HepG2 (cell line): ENCODE results near the gene NRSN2. TPM values are rescaled to one million over a fixed set of nuclear protein-coding genes. Genes with fewer than 3 reads are reported as not detected.
A peak's percentile ranks its signal among the peaks of the same experiment; 100 is the strongest.

ENCODE experiments used
- BRD4 ChIP-seq: sonication (generic); formaldehyde crosslinking; IDR thresholded peaks from 2 replicates; pipeline ENCODE4 v1.4.0; 2020; ENCODE audit warnings: missing genetic modification reagents
- FOXC1 ChIP-seq: sonication (generic); formaldehyde crosslinking; IDR thresholded peaks from 2 replicates; pipeline ENCODE4 v1.8.0; 2022; ENCODE audit warnings: mild to moderate bottlenecking, missing genetic modification reagents, borderline replicate concordance
- JUN ChIP-seq: sonication (generic); formaldehyde crosslinking; IDR thresholded peaks from 2 replicates; pipeline ENCODE4 v1.4.0; 2020; ENCODE audit warnings: mild to moderate bottlenecking, missing genetic modification reagents
- KDM5B ChIP-seq: sonication (generic); formaldehyde crosslinking; IDR thresholded peaks from 2 replicates; pipeline ENCODE4 v1.4.0; 2020; ENCODE audit warnings: missing genetic modification reagents, mild to moderate bottlenecking, borderline replicate concordance
- KLF6 ChIP-seq: IDR thresholded peaks from 2 replicates; pipeline ENCODE4 v1.8.0; 2016; ENCODE audit warnings: missing biosample characterization, missing genetic modification reagents
- NCOA2 ChIP-seq: sonication (generic); formaldehyde crosslinking; IDR thresholded peaks from 2 replicates; pipeline ENCODE4 v1.8.0; 2022; ENCODE audit warnings: inconsistent platforms
- NFE2L1 ChIP-seq: sonication (generic); formaldehyde crosslinking; IDR thresholded peaks from 2 replicates; pipeline ENCODE4 v1.4.0; 2020; ENCODE audit warnings: missing genetic modification reagents, mild to moderate bottlenecking, borderline replicate concordance
- PHB2 ChIP-seq: fragments of 450-650 bp; IDR thresholded peaks from 2 replicates; pipeline ENCODE4 v1.6.1; 2018; ENCODE audit not compliant: partially characterized antibody
- SOX5 ChIP-seq: IDR thresholded peaks from 2 replicates; pipeline ENCODE4 v1.6.1; 2016; ENCODE audit warnings: borderline replicate concordance
- ZKSCAN8 ChIP-seq: IDR thresholded peaks from 2 replicates; pipeline ENCODE4 v1.6.1; 2016; ENCODE audit warnings: borderline replicate concordance, missing genetic modification reagents, missing compliant biosample characterization
- ZNF207 ChIP-seq: fragments of 450-650 bp; IDR thresholded peaks from 2 replicates; pipeline ENCODE4 v1.6.1; 2016; ENCODE audit warnings: antibody characterized with exemption, borderline replicate concordance
- ZNF296 ChIP-seq: sonication (generic); formaldehyde crosslinking; conservative IDR thresholded peaks from 2 replicates; pipeline ENCODE4 v1.5.0; 2020; ENCODE audit warnings: mild to moderate bottlenecking, missing genetic modification reagents
- ZNF354B ChIP-seq: sonication (generic); formaldehyde crosslinking; IDR thresholded peaks from 2 replicates; pipeline ENCODE4 v1.8.0; 2022; ENCODE audit warnings: mild to moderate bottlenecking, missing genetic modification reagents
- ZNF530 ChIP-seq: sonication (generic); formaldehyde crosslinking; IDR thresholded peaks from 2 replicates; pipeline ENCODE4 v1.5.0; 2020; ENCODE audit warnings: low read depth, mild to moderate bottlenecking, missing genetic modification reagents
- ZNF879 ChIP-seq: sonication (generic); formaldehyde crosslinking; IDR thresholded peaks from 2 replicates; pipeline ENCODE4 v1.8.1; 2023; ENCODE audit warnings: missing genetic modification reagents
- polyA plus RNA-seq, 8 experiments: library from polyadenylated mRNA; depleted of rRNA in 3 of 8; stranded (reverse) in 7 of 8; unstranded in 1 of 8; fragments of >200 nt; fragmentation: Illumina TruSeq in 4 of 8; extraction: Trizol in 4 of 8; gene quantifications; 2 replicates each; pipeline versions ENCODE4 v1.2.1 to v1.2.3, GENCODE V29; 2011 to 2016; ENCODE audit warnings: low read depth in 4 of 8, missing spikeins in 1 of 8, mixed read lengths in 1 of 8; ENCODE audit not compliant: insufficient read depth in 1 of 8
- total RNA-seq, 5 experiments: library from RNA; depleted of rRNA; stranded (reverse); fragments of >200 nt; fragmentation: Illumina TruSeq; extraction: Trizol; gene quantifications; 2 replicates each; pipeline ENCODE4 v1.2.3, GENCODE V29; 2016; ENCODE audit warnings: low read depth in 1 of 5
- TF ChIP-seq, protein P1 (sequence below): fragments of 450-650 bp; IDR thresholded peaks from 2 replicates; pipeline ENCODE4 v1.6.1; 2016
- TF ChIP-seq, protein P2 (sequence below): sonication (generic); formaldehyde crosslinking; IDR thresholded peaks from 2 replicates; pipeline ENCODE4 v1.5.1; 2020; ENCODE audit warnings: mild to moderate bottlenecking, missing genetic modification reagents
- TF ChIP-seq, protein P3 (sequence below): sonication (generic); formaldehyde crosslinking; IDR thresholded peaks from 2 replicates; pipeline ENCODE4 v1.4.0; 2020; ENCODE audit warnings: missing genetic modification reagents
- TF ChIP-seq, protein P4 (sequence below): sonication (generic); formaldehyde crosslinking; IDR thresholded peaks from 2 replicates; pipeline ENCODE4 v1.8.0; 2022; ENCODE audit warnings: low read depth, missing genetic modification reagents
- TF ChIP-seq, protein P5 (sequence below): sonication (generic); formaldehyde crosslinking; IDR thresholded peaks from 2 replicates; pipeline ENCODE4 v1.5.0; 2020; ENCODE audit warnings: missing genetic modification reagents

NRSN2 gene
- total and polyA plus RNA-seq, 2 of the 13 experiments (the other 11 are each of a cell fraction or from before 2014, with no cell fraction given) = 32.3 to 49.4 TPM

DNA sequence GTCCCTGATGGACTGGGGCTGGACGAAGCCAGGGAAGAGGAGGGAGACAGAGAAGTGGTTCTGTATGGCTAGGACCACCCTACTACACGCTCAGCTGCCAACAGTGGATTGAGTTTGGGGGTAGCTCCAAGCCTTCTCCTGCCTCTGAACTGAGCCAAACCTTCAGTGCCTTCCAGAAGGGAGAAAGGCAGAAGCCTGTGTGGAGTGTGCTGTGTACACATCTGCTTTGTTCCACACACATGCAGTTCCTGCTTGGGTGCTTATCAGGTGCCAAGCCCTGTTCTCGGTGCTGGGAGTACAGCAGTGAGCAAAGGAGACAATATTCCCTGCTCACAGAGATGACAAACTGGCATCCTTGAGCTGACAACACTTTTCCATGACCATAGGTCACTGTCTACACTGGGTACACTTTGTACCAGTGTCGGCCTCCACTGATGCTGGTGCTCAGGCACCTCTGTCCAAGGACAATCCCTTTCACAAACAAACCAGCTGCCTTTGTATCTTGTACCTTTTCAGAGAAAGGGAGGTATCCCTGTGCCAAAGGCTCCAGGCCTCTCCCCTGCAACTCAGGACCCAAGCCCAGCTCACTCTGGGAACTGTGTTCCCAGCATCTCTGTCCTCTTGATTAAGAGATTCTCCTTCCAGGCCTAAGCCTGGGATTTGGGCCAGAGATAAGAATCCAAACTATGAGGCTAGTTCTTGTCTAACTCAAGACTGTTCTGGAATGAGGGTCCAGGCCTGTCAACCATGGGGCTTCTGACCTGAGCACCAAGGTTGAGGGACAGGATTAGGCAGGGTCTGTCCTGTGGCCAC, 49.9 kb downstream of the NRSN2 start (continued):
- TF ChIP-seq, protein P1, sequence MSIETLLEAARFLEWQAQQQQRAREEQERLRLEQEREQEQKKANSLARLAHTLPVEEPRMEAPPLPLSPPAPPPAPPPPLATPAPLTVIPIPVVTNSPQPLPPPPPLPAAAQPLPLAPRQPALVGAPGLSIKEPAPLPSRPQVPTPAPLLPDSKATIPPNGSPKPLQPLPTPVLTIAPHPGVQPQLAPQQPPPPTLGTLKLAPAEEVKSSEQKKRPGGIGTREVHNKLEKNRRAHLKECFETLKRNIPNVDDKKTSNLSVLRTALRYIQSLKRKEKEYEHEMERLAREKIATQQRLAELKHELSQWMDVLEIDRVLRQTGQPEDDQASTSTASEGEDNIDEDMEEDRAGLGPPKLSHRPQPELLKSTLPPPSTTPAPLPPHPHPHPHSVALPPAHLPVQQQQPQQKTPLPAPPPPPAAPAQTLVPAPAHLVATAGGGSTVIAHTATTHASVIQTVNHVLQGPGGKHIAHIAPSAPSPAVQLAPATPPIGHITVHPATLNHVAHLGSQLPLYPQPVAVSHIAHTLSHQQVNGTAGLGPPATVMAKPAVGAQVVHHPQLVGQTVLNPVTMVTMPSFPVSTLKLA = no peak; the same call in 1 of the 2 replicates
- TF ChIP-seq BRD4 (CRISPR knock-in tag) = peak; percentile 78; the same call in 1 of the 2 replicates
- no peak for TF ChIP-seq ZNF530 (CRISPR knock-in tag)
- TF ChIP-seq NFE2L1 (CRISPR knock-in tag) = no peak
- no peak for TF ChIP-seq ZNF296 (CRISPR knock-in tag)
- TF ChIP-seq, protein P2, sequence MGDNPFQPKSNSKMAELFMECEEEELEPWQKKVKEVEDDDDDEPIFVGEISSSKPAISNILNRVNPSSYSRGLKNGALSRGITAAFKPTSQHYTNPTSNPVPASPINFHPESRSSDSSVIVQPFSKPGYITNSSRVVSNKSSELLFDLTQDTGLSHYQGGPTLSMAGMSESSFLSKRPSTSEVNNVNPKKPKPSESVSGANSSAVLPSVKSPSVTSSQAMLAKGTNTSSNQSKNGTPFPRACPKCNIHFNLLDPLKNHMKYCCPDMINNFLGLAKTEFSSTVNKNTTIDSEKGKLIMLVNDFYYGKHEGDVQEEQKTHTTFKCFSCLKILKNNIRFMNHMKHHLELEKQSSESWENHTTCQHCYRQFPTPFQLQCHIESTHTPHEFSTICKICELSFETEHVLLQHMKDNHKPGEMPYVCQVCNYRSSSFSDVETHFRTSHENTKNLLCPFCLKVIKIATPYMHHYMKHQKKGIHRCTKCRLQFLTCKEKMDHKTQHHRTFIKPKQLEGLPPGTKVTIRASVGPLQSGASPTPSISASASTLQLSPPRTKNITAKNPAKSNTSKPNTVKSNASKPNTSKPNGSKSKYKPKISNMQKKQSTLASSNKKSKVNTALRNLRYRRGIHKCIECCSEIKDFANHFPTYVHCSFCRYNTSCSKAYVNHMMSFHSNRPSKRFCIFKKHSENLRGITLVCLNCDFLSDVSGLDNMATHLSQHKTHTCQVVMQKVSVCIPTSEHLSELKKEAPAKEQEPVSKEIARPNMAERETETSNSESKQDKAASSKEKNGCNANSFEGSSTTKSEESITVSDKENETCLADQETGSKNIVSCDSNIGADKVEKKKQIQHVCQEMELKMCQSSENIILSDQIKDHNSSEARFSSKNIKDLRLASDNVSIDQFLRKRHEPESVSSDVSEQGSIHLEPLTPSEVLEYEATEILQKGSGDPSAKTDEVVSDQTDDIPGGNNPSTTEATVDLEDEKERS (CRISPR knock-in tag) = 0 out of 2 replicates have a peak, but pooled peaks have one; percentile 54
- peak; percentile 90; the same call in 1 of the 2 replicates for TF ChIP-seq KLF6 (CRISPR knock-in tag)
- peak; percentile 93 for TF ChIP-seq ZKSCAN8
- peak; percentile 75; the same call in 1 of the 2 replicates for TF ChIP-seq FOXC1 (CRISPR knock-in tag)
- TF ChIP-seq, protein P3, sequence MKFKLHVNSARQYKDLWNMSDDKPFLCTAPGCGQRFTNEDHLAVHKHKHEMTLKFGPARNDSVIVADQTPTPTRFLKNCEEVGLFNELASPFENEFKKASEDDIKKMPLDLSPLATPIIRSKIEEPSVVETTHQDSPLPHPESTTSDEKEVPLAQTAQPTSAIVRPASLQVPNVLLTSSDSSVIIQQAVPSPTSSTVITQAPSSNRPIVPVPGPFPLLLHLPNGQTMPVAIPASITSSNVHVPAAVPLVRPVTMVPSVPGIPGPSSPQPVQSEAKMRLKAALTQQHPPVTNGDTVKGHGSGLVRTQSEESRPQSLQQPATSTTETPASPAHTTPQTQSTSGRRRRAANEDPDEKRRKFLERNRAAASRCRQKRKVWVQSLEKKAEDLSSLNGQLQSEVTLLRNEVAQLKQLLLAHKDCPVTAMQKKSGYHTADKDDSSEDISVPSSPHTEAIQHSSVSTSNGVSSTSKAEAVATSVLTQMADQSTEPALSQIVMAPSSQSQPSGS (CRISPR knock-in tag) = peak; percentile 95
- TF ChIP-seq ZNF879 (CRISPR knock-in tag) = no peak; the same call in 1 of the 2 replicates
- TF ChIP-seq SOX5 (CRISPR knock-in tag) = peak; percentile 98
- TF ChIP-seq PHB2 = no peak
- TF ChIP-seq ZNF354B = peak; percentile 25; the same call in 1 of the 2 replicates
- TF ChIP-seq, protein P4, sequence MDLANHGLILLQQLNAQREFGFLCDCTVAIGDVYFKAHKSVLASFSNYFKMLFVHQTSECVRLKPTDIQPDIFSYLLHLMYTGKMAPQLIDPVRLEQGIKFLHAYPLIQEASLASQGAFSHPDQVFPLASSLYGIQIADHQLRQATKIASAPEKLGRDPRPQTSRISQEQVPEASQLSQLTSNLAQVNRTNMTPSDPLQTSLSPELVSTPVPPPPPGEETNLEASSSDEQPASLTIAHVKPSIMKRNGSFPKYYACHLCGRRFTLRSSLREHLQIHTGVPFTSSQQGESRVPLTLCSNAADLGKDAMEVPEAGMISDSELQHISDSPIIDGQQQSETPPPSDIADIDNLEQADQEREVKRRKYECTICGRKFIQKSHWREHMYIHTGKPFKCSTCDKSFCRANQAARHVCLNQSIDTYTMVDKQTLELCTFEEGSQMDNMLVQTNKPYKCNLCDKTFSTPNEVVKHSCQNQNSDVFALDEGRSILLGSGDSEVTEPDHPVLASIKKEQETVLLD = 0 out of 2 replicates have a peak, but pooled peaks have one; percentile 22
- TF ChIP-seq JUN = peak; percentile 69; the same call in 1 of the 2 replicates
- TF ChIP-seq, protein P5, sequence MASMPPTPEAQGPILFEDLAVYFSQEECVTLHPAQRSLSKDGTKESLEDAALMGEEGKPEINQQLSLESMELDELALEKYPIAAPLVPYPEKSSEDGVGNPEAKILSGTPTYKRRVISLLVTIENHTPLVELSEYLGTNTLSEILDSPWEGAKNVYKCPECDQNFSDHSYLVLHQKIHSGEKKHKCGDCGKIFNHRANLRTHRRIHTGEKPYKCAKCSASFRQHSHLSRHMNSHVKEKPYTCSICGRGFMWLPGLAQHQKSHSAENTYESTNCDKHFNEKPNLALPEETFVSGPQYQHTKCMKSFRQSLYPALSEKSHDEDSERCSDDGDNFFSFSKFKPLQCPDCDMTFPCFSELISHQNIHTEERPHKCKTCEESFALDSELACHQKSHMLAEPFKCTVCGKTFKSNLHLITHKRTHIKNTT (CRISPR knock-in tag) = no peak
- peak; percentile 98 for TF ChIP-seq NCOA2 (CRISPR knock-in tag)
- peak; percentile 75; the same call in 1 of the 2 replicates for TF ChIP-seq KDM5B (CRISPR knock-in tag)
- TF ChIP-seq ZNF207 = no peak
